ENCODE measurements around the gene CEP290. TPM values are rescaled to one million over a fixed set of nuclear protein-coding genes. Genes with fewer than 3 reads are reported as not detected.

The CEP290 gene
- total RNA-seq, 1 donor from 2014 or later = 28.5 TPM

DNA sequence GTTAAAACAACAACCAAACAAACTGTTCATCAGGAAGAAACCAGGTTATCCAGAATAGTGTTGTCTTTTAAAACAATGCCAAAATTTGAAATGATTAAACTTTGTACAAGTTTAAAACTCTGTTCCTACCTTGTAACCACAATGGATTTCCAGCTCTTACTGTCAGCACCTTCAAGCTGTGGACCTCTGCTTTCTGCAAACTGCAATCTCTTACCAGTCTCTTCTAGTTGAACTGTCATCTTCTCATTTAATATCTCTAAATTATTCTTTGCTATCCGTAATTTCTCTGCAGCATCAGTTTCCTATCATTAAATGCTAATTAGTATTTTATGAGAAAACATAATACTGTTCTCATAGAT, 83.2 kb downstream of the CEP290 start:
- TF ChIP-seq, protein P1, sequence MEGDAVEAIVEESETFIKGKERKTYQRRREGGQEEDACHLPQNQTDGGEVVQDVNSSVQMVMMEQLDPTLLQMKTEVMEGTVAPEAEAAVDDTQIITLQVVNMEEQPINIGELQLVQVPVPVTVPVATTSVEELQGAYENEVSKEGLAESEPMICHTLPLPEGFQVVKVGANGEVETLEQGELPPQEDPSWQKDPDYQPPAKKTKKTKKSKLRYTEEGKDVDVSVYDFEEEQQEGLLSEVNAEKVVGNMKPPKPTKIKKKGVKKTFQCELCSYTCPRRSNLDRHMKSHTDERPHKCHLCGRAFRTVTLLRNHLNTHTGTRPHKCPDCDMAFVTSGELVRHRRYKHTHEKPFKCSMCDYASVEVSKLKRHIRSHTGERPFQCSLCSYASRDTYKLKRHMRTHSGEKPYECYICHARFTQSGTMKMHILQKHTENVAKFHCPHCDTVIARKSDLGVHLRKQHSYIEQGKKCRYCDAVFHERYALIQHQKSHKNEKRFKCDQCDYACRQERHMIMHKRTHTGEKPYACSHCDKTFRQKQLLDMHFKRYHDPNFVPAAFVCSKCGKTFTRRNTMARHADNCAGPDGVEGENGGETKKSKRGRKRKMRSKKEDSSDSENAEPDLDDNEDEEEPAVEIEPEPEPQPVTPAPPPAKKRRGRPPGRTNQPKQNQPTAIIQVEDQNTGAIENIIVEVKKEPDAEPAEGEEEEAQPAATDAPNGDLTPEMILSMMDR (conservative IDR thresholded peaks at IDR 0.05) = no peak
- H3K27me3 Mint-ChIP-seq = no peaks in the 10 kb centered on the region
- H3K27ac Mint-ChIP-seq = no peak overlapping the region
- H3K4me1 Mint-ChIP-seq (ENCODE audit: unreplicated experiment) = no peaks in the 10 kb centered on the region
- peaks cover 26% of the 10 kb centered on the region for H3K36me3 Mint-ChIP-seq
- no peak for DNase-seq (ENCODE audit: extremely low spot score, unreplicated experiment)
- H3K4me3 Mint-ChIP-seq = no peak overlapping the region
- no peaks in the 10 kb centered on the region for H3K9me3 Mint-ChIP-seq

DNA sequence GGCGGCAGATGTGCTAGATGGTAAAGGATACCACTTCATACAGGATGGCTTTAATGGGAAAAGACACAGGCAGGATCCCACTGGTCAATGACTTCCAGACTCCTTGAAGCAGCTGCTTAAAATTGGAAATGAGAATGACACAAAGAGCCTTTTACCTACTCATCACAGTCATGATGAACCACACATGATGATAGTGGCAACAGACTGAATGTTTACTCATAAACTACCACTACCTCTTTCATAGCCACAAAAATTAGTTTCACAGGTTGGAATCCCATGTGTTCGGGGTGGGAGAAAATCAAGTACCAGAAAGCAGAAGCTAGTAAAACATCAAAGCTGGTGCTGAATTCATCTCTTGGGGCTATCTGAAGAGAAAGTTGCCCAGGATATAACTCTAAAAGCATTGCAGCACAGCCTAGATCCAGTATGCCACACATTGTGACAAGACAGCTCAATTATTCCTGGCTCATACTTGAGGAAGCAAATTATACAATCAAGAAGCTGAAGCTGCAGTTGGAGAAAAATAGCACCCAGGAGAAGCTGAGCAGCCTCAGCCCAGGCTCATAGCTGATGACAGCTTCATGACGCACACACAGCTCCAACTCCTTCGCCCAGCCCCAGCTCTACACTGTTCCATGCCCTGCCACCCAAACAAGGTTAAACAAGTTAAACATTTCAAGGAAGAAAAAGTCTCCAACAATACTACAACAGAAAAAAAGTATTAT, 83.7 kb downstream of the CEP290 start:
- no peaks in the 10 kb centered on the region for H3K9me3 Mint-ChIP-seq
- TF ChIP-seq, protein P1 (conservative IDR thresholded peaks at IDR 0.05) = no peak
- H3K4me3 Mint-ChIP-seq = no peak overlapping the region
- H3K27me3 Mint-ChIP-seq = no peaks in the 10 kb centered on the region
- H3K27ac Mint-ChIP-seq = no peak overlapping the region
- H3K4me1 Mint-ChIP-seq (ENCODE audit: unreplicated experiment) = no peaks in the 10 kb centered on the region
- peaks cover 22% of the 10 kb centered on the region for H3K36me3 Mint-ChIP-seq
- no peak for DNase-seq (ENCODE audit: extremely low spot score, unreplicated experiment)

DNA sequence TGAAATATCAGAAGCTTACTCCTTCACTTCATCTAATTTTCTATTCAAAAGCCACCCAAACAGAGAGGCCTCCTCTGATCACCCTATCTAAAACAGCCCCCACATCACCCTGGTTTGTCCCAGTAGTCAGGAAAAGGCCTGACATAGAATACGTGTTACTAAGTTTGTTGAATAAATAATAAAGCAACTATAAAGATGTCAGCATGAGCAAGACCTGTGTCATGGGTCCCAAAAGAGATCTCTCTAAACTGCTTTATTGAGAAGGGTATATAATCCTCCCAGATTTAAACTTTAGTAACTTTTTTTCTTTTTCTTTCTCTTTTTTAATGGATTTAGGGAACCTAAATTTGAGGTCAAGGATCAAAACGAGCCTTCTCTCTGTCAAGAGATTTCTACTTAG, 85.3 kb downstream of the CEP290 start:
- H3K4me1 Mint-ChIP-seq (ENCODE audit: unreplicated experiment) = no peaks in the 10 kb centered on the region
- no peak overlapping the region for H3K27ac Mint-ChIP-seq
- no peaks in the 10 kb centered on the region for H3K9me3 Mint-ChIP-seq
- H3K27me3 Mint-ChIP-seq = no peaks in the 10 kb centered on the region
- H3K36me3 Mint-ChIP-seq = peaks cover 25% of the 10 kb centered on the region
- no peak overlapping the region for H3K4me3 Mint-ChIP-seq
- no peak for DNase-seq (ENCODE audit: extremely low spot score, unreplicated experiment)
- TF ChIP-seq, protein P1 (conservative IDR thresholded peaks at IDR 0.05) = no peak

DNA sequence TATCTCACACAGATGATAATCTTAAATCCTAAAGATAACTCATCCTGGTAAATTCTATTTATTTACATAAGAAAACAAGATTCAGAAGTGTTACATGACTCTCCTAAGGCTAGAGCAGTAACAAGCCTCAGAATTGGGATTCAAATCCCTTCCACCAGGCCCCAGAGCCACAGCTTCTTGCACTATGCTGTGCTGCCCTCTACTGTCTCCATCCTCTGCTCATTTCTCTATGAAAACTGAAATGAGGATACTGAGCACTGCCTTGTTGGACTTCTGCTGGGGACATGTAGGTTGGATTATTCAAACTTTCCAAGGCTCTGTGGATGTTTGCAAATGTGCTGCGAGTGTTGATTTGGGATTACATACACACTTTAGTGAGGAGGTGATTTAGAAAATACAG, 89.2 kb downstream of the CEP290 start:
- H3K9me3 Mint-ChIP-seq = no peaks in the 10 kb centered on the region
- no peak overlapping the region for H3K4me3 Mint-ChIP-seq
- TF ChIP-seq, protein P1 (conservative IDR thresholded peaks at IDR 0.05) = peak; percentile 58
- no peaks in the 10 kb centered on the region for H3K27me3 Mint-ChIP-seq
- no peak for DNase-seq (ENCODE audit: extremely low spot score, unreplicated experiment)
- no peaks in the 10 kb centered on the region for H3K4me1 Mint-ChIP-seq (ENCODE audit: unreplicated experiment)
- H3K27ac Mint-ChIP-seq = no peak overlapping the region
- H3K36me3 Mint-ChIP-seq = peaks cover 14% of the 10 kb centered on the region

DNA sequence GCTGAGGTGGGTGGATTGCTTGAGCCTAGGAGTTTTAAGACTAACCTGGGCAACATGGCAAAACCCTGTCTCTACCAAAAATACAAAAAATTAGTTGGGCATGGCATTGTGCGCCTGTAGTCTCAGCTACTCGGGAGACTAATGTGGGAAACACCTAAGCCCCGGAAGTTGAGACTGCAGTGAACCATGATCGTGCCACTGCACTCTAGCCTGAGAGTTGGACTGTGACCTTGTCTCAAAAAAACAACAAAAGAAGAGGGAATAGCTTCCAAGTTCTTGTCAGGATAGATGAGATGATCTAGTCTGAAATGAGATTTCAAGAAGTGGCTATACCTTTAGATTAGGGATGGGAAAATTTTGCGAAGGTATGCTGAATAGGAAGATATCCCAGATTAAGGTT, 97.9 kb downstream of the CEP290 start:
- DNase-seq (ENCODE audit: extremely low spot score, unreplicated experiment) = no peak
- TF ChIP-seq, protein P1 (conservative IDR thresholded peaks at IDR 0.05) = no peak
- Mint-ChIP-seq H3K4me1 (ENCODE audit: unreplicated experiment) (peaks cover 3% of the 10 kb centered on the region), H3K27ac (no peak overlapping the region), H3K36me3 (peaks cover 42% of the 10 kb centered on the region), H3K4me3 (no peak overlapping the region), H3K9me3 (no peaks in the 10 kb centered on the region), H3K27me3 (no peaks in the 10 kb centered on the region)
